Gastroesophageal sphincter (tissue), 3 donors: Measurements from ENCODE around the gene GPR183.

Experiments used
- EP300 ChIP-seq: sonication (generic); formaldehyde crosslinking; IDR thresholded peaks from one replicate; pipeline ENCODE4 v1.6.1; 2017; ENCODE audit warnings: antibody characterized with exemption, mild to moderate bottlenecking
- POLR2A ChIP-seq, 2 donors: fragments of 450-650 bp; IDR thresholded peaks; one replicate each; pipeline ENCODE4 v1.6.1; 2017; ENCODE audit warnings: antibody characterized with exemption in 2 of 2, mild to moderate bottlenecking in 2 of 2, moderate library complexity in 1 of 2
- POLR2AphosphoS5 ChIP-seq: sonication (generic); formaldehyde crosslinking; IDR thresholded peaks from one replicate; pipeline ENCODE4 v1.6.1; 2017; ENCODE audit warnings: antibody characterized with exemption
- TF ChIP-seq, protein P1 (sequence below), 4 experiments: fragments of 200-600 bp in 2 of 4; fragments of 450-650 bp in 2 of 4; sonication (generic) in 1 of 4; IDR thresholded peaks; one replicate each; pipeline ENCODE4 v1.5.1; 2017 to 2019; ENCODE audit warnings: antibody characterized with exemption in 4 of 4, mild to moderate bottlenecking in 2 of 4, moderate library complexity in 2 of 4

DNA sequence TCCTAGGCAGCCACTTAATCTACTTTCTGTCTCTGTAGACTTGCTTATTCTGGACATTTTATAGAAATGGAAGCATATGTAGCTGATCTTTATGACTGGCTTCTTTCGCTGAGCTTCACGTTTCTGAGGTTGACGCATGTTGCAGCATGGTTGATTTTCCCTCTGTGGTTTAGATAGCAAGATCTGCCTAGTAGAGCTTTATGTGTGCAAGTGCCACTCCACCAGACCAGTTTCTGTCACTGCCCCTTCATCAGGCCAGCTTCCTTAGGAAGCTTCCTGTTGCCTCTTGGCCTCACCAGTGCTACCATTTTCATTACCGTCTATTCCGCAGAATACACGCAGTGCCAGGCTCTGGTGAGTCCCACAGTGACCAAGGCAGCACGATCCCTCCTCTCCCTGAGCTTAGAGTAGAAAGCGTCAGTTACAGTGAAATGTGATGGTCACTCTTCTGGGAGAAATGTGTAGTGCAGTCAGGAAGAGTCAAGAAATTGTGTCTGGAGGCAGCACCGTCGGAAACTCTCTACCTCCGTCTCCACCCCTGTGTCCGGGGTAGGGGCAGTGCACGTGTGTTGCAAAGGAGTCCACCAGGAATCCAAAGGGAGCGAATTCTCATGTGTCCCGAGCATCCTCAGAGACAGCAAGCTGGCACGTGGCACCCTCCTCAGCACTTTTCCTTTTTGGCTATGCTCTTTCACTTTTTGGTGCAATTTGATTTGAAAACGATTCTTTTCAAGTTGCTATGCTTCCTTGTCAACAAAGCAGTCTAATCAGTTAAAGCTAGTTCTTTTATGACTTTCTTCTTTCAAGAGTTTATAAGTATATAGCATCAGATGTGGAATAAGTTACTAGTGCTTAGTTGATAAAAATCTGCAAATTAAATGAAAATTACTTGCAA lies 45.4 kb upstream of the GPR183 start:
- TF ChIP-seq EP300 (no peak), POLR2A (IDR thresholded peaks at IDR 0.05) (no peak), POLR2AphosphoS5 (no peak)
- TF ChIP-seq, protein P1, sequence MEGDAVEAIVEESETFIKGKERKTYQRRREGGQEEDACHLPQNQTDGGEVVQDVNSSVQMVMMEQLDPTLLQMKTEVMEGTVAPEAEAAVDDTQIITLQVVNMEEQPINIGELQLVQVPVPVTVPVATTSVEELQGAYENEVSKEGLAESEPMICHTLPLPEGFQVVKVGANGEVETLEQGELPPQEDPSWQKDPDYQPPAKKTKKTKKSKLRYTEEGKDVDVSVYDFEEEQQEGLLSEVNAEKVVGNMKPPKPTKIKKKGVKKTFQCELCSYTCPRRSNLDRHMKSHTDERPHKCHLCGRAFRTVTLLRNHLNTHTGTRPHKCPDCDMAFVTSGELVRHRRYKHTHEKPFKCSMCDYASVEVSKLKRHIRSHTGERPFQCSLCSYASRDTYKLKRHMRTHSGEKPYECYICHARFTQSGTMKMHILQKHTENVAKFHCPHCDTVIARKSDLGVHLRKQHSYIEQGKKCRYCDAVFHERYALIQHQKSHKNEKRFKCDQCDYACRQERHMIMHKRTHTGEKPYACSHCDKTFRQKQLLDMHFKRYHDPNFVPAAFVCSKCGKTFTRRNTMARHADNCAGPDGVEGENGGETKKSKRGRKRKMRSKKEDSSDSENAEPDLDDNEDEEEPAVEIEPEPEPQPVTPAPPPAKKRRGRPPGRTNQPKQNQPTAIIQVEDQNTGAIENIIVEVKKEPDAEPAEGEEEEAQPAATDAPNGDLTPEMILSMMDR (IDR thresholded peaks at IDR 0.05): no peak
